Activated CD4-positive, alpha-beta T cell treated with anti-CD3 and anti-CD28 coated beads for 1 hour (primary cell): Measurements from ENCODE around the gene FER1L5.

Source experiments
- DNase-seq: peaks from one replicate; pipeline ENCODE4 v3.0.0-alpha.2; 2020

FER1L5 gene

DNA sequence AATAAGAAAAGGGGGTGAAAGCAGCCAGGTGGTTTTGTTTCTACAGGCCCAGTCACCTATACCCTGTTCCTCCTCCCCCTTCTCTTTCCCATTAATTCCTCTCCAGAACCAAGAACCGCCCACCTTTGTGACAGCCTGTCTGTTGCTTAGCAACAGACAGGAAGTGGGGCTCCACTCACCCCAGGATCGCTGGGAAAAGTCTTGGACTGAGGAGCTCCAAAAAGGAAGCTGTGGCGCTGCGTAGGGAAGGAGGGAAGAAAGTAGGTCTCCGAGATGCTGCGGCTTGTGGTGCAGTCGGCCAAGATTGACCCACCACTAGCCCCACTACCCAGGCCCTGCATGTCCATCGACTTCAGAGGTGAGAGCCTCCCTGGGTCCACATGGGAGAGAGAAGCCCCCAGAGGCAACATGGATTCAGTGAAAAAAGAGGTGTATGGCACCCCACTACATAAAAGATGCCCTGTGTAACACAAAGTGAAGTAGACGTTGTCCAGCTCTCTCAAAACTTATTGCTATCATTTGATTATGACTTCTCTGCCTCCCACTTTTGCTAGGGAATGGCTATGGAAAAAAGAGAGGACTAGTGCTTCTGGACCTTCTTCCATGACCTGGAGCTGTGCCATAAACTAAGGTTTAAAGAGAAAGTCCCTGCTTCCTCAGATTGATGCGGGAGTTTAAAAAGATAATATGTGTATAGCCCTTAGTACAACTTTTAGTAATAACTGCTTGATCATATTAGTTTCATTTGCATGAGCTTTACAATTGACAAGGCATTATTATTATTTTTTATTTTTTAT lies at the start of gene FER1L5:
Gene FER1L5, plus strand, starts transcription at position 201 of the 797 bp plus-strand sequence. Its CDS starts 73 bp downstream, at position 274.
- DNase-seq: no peak

DNA sequence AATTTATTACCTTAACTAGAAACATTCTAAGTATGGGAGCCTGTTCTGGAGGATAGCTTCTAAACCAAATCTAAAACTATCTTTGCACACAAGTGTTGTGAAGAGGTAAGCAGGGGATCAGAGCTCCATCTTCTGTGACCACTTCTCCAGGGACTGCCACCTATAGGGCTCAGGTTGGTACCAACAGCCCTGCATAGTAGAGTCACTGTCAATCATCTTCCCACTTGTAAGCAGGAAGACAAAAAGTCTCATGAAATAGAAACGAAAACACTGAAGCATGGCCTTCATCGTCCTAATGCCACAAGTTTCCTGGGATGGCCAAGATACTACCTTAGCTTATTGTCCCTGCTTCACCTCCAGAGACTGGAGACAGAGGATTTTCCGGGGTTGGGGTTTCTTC lies 48.3 kb upstream of the FER1L5 start:
- no peak for DNase-seq

DNA sequence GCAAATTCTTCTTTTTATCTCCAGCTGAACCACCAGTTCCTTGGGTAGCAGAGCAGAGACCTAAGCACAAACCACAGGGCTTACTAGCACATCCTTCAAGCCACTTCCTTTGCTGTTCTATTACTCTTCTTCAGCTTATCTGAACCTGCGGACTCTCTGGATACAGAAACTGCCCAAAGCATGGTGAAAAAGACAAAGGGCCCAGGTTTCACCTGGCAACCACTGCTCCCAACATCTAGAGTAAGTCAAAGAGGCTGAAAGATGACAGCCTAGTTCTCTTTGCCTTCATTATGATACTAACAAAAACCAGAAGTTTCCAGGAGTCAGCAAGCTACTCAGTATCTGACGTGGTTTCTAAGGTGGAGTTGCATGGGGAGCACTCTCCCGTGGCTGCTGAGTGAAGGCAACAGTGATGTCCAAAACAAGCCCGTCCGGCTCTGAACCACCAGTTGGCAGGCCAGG lies 47.8 kb upstream of the FER1L5 start:
- DNase-seq: no peak

DNA sequence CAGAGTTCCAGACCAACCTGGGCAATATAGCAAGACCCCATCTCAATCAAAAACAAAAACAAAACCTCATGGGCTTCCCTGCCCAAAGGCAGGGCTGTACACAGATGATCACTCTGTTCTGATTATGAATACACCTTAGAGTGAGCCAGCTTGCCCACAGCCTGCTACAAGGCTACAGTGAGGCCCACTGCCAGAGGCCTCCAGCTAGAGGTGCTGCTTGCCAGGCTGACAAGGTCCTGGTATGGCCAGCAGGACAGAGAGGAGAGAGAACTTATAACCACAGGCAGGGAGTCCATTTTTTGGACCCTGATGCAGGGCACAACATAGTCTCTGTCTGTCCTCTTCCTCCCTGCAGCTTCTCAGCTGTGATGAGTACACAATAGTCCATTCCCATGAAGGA lies 46.0 kb upstream of the FER1L5 start:
- no peak for DNase-seq

DNA sequence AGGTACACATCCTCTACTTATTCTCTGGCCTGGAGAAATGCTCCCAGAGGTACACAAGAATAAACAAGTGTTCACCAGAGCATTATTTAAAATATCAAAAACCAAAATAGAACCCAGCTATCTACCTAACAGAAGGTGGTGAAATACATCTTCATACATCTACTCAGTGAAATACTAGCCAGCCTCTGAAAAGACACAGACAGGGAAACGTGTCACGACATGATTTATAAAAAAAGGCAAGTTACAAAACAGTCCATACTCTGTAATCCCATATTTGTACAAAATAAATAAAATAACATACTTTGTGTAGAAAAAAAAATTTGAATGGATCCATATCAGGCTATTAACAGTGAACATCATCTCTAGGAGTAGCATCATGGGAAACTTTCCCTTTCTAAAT lies 42.6 kb upstream of the FER1L5 start:
- DNase-seq: no peak

DNA sequence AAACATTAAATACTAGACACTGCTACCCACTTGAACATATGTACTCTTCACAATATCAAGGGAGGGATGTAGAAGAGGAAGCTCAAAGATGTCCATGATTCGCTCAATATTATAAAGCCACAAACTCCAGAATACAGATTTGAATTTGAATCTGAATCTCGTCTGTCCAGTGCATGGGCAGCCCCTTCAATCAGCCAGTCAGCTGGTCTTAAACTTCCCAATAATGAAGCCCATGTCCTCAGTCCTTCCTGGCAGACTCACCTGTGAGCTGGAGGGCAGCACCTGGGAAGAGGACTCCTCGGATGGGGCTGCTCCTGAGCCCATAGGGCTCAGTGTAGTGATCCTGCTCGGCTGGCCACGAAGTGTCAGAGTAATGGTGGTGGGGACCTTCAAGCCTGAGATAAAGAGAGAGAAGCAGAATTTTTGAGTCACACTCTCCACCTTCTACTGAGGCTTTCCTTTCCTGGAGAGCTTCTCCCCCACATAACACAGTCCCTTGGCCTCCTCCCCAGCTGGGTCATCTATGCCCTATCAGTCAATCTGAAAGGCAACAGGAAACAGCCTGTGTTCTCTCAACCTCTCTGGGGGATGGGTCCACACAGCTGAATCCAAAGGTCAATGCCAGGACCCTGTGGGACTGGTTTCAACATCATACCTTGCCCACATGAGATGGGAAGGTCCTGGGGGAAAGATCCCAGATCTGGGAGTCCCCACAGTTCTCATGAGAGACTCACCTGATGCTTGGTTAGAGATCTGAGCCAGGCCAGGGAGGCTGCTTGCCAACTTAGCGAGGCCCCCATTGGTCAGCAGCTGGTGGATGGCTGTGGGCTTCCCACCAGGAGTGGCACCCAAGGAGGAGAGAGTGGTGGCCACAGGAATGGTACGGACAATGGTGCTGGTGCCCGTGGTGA lies 40.9 kb upstream of the FER1L5 start:
- DNase-seq: no peak

DNA sequence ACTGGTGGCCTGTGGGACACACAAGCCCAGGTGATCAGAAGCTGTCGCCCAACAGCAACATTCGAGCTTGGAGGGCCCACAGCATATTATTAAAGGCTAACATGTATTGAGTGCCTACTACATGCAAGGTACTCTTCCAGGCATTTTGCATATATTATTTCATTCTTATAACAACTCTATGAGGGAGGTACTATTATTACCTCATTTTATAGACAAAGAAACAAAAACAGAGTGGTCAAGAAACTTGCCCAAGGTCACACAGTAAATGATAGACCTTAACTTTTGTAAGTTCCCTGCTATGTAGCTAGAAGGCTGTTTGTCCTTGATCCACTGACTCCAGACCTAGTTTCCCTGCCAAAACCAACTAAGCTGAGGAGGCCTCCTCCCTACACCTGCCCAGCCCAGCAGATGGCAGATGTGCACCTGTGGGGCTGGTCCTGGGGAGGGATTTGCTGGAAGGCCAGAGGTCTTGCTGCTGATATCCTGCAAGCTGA lies 40.2 kb upstream of the FER1L5 start:
- no peak for DNase-seq

DNA sequence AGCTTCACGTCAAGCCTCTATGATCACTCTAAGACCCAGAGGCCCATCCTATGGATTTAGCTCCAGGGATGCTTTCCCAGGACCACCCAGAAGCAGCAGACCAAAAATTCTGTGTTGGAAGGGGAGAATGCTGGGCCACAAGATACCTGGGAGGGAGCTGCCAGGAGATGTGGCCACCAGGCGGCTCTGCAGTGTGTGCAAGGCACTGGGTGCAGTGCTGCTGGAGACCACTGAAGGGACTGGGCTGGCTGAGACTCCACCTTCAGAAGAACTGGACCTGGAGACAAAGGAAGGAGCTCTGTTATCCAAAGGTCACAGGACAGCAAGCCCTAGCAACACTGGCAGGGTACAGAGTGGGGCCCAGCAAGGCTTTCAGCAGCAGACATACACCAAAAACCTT lies 38.5 kb upstream of the FER1L5 start:
- no peak for DNase-seq

DNA sequence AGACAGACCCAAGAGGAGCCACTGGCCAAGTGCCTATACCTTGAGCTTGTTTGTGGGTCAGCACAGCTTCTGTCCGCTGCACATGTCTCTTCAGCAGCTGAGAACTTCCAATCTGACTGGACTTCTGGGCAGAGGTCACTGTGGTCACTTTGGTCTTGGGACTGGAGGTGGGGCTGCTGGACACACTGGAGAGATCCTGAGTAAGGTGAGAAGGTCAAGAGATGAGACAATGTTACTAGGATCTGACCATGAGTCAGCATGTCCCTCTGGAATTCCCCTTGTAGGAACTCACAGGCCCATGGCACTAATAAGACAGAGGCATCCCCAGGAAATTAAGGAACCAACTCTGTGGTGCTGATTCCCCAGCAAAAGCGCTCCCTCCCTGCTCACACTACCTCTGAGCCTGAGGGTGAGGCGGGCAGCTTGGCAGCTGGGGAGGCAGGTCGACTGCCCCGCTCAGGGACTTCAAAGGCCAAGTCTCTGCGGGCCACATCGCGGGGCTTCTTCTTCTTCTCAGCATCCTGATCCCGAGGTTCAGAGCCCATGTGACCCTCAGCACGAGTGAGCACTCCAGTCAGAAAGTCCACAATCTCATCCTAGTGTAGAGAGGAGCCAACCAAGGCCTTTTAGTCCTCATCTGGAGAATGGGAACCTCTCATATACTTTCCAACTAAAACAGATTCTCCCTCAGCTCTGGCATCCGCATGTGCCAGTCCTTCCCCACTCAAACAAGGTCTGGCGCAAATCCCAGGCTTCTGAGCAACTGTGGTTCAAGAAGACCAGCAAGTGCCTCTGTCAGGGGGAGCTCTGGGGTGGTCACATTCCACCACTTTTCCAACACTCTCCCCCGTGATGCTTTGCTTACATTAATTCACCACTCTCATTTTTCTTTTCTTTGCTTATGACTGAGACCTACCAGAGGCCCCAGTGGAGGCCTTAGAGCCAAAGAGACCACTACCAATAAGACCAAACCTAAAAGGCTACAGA lies 33.8 kb upstream of the FER1L5 start:
- DNase-seq: no peak

DNA sequence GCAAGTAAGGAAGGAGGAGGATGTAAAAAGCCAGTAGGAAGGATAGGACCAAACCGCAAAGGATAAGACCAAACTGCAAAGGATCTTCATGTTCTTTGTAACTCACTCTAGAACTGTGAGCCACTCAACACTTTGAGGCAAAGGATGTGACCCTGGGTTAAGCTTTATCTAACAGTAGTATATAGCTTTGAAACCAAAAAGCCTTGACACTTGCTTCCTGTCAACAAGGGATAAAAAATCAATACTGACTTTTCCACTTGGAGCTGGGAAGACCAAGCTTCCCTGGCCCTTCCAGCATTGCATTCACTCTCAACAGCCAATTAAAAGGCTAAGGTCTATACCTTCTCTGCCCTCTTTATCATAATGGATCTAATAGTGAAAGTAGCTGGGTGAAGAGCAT lies 26.4 kb upstream of the FER1L5 start:
- no peak for DNase-seq

DNA sequence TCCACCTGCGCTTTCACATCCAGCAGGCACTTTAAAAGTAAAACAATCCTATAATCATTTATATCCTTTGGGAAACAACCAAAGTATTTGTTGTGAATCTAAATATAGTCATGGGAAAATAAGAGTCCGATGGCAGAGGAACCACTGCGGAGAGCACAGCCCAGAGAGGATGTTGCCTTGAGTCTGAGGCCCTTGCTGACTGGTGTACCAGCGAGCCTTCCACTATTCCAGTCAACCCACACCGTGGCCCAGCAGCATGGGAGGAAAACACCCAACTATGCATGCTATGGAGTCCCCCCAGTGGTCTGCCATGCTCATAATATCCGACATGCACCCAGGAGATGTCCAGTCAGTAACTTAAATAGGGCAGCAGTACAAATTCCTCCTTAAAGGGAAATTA lies 26.0 kb upstream of the FER1L5 start:
- DNase-seq: no peak

DNA sequence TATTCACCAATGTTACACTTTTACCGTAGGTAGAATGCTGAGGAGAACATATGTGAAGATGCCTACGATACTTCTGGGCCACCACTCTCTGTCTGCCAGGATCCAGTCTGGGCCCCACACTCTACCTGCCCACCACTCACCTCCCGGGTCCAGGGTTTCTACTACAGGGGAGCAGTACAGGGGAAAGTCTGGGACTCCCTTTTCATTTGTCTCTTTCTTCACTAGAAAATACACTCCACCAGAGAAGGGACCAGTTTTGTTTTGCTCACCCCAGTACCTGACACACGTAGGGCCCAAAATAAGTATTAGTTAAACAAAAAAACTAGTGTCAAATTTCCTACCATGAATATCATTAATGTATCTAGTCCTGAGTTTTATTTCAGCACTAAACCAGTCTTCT lies 25.6 kb upstream of the FER1L5 start:
- DNase-seq: no peak

DNA sequence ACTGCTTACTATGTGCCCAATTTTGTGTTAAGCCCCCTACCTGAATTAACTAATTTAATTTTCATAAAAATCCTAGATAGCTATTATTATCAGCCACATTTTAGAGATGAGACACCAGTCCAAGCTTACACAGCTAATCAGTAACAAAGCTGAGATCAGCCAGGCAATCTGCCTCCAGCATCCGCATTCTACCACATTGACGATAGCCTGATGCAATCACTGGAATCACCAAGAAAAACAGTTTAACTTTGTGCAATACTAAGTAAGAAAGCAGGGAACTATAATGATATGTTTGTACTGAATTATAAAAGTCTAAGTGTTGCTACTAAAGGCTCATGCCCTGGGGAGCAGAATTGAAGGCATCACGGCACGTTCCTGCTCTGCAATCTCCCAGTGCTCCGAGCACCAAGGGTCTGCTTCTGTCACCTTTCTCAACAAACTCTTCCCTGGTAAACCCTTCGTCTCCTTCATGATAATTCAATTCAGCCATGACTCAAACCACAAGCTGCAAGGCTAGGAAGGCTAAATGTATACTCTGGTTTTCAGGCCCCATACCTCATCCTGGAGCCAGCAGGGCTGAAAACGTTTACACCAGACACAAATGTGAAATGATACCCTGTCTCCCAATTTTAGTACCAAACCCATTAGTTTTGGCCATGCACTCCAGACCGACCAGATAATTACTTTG lies 23.8 kb upstream of the FER1L5 start:
- DNase-seq: no peak

DNA sequence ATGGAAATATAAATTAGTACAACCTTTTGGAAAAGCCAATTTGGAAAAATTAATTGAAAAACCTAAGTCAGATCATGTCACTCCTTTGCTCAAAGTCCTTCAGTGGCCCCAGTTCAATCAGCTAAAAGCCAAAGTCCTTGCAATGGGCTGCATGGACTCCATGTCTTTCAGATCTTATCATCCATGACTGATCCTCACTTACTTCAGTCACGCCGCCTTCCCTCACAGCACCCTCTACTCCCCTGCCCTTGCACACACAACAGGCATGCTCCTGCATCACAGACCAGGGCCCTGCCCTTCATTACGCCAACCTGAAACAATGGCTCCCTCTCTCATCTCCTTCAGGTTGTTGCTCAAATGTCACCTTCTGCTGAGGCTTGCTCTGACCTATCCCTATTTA lies 20.0 kb upstream of the FER1L5 start:
- DNase-seq: no peak

DNA sequence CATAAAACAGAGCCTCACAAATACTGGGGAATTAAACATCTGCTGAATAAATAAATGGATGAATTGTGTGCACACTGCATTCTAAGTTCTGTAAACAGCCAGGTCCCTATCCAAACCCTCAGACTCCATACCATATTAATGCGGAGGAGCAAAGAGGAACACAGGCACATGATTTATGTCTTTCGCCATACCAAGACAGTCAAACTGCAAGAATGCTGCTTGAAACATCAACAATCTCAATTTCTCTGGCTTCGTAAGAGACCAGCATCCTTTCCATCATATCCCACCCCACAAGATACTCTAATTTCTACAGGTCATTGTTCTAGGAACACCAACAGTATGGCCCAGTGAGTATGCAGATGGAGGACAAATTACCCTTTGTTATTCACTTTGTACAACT lies 19.4 kb upstream of the FER1L5 start:
- DNase-seq: no peak

DNA sequence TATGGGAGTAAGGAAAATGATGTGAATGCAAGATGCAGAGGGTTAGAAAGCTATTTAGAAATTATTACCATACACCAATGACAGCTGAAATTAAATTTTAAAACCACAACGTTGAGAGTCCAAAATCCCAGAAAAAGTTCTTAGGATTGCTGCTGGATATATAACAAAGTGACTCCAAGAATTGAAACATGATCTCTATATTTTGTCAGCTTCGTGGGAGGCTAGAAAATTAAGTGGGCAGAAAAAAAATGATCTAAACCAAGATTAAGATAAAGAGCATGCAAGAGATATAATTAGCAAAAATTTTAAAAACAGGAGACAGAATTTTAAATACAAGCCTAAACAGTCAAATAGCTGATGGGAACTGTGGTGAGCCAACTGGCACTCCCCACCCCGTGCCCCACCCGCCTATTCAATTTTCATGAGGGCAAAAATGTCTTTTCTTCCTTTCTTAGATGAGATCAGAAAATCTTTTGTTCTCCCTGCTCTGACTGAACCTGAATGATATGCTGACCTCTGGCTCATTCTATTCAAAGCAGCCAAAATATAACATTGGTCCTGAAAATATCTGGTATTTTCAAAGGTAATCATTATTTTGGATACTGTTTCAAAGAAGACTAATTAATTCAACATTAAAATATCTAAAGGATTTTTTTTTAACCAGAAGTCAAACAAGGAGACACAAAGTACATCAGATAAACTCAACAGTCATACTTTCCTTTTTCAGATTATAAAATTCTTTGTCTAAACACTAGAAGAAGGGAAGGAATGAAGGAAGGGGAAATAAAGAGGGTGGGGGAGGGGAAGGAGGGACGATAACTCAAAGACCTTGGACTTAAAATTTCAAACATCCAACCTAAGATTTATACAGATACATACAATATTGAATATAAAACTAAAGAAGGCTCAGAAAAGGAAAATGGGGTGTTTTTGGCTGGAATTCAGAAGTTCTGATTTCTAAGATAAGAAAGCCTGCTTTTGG lies 16.7 kb upstream of the FER1L5 start:
- DNase-seq: no peak

DNA sequence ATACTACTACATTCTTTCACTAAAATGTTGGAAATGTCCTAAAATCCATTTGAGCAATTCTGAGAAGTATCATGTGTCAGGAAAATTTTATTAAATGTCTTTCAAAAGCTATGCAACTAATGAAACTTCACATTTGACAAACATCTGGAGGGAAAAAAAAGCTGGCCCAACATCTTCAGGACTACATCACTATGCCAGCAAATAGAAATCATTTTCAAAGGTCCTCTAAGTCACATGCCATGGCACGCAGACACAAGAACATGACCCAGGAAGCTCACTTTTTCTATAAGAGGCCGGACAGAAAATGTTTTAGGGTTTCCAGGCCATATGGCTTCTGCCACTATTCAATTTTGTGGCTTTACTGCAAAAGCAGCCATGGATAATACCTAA lies 16.0 kb upstream of the FER1L5 start:
- no peak for DNase-seq

DNA sequence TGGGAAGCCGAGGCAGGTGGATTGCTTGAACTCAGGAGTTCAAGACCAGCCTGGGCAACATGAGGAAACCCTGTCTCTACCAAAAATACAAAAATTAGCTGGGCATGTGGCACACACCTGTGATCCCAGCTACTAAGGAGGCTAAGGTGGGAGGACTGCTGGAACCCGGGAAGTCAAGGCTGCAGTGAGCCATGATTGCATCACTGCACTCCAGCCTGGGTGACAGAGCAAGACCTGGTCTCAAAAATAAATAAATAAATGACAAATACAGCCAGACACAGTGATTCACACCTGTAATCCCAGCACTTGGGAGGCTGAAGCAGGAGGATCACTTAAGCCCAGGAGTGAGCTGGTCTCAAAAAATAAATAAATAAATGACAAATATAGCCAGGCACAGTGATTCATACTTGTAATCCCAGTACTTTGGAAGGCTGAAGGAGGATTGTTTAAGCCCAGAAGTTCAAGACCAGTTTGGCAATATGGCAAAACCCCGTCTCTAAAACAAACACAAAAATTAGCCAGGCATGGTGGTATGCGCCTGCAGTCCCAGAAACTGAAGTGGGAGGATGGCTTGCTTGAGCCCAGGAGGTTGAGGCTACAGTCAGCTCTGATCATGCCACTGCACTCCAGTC lies 10.6 kb upstream of the FER1L5 start:
- no peak for DNase-seq

DNA sequence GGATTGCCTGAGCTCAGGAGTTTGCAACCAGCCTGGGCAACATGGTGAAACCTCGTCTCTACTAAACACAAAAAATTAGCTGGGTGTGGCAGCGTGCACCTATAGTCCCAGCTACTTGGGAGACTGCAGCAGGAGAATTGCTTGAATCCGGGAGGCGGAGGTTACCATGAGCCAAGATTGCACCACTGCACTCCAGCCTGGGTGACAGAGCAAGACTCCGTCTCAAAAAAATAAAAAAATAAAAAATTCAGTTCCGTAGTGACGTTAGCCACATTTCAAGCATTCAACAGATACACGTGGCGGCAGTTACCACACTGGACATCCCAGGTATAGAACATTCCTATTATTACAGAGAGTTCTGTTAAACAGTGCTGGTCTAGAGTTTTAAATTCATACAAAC lies 8.9 kb upstream of the FER1L5 start:
- no peak for DNase-seq

DNA sequence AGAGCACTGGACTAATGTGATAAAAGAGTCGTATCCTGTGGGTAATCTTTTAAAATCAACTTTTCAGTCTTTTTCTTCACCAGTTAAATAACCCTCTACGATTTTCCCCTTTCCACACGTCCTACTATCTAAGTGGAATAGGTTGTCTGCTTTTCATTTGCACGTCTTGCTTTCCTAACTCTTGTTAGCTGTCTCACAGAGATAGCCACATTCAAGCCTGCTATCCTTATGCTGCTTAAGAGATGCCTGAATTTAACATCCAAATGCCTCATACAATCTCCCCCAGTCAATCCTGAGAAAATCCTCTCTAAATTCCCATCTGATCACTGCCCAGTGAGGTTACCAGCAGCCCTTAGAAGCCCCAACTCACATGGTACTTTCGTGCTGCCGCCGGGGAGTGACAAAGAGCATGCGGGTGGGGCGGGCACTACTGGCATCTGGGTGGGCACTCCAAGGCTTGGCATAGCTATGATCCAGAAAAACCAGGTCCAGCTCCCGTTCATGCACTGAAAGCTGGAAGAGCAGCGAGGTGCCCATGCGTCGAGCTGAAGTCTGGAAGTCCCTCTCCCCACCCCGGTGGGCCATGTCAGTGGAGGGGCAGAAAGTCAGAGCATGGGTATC lies 5.9 kb upstream of the FER1L5 start:
- DNase-seq: no peak
